Fibroblast of skin of right quadriceps (primary cell): ENCODE data around the gene KDM4B.

ENCODE experiments used
- DNase-seq: peaks from one replicate; pipeline ENCODE4 v3.0.0-alpha.2; 2013

Gene KDM4B

DNA sequence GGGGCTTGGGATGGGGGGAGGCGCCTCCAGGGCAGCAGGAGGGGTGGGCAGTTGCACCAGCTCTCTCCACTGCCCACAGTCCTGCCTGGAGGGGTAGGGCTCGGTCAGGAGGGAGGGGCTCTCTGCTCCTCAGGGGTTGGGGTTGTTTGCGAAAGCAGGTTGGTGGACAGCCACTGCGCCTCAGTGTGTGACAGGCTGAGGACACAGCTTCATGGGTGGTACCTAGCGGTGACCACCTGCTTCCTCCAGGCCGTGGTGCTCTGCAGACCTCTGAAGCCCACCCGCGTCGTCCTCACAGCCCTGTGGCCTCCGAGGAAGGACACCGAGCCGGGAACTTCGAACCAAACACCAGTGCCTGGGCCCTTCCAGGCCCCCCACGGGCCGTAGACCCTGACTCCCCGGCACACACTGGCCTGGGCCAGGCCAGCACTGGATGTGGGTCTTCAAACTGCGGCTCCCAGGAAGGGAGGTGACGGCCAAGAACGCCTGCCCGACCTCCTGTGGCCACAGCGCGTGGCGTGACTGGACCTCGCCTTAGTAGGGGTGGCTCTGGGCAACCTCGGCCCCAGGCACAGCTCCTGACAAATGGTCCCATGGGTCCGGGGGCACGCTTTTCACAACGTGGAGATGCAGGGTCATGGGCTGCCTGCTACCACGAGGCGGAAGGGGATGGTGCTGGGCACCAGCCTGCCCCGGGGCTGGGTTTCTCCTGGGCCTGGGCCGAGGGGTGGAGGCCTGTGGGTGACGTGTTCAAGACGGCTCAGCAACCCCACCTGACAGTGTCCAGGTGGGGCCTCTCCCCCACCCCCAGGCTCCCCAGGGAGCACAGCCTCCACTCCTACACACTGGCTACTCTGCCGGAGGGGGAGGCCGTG, 173.2 kb downstream of the KDM4B start:
- DNase-seq, result no peak

DNA sequence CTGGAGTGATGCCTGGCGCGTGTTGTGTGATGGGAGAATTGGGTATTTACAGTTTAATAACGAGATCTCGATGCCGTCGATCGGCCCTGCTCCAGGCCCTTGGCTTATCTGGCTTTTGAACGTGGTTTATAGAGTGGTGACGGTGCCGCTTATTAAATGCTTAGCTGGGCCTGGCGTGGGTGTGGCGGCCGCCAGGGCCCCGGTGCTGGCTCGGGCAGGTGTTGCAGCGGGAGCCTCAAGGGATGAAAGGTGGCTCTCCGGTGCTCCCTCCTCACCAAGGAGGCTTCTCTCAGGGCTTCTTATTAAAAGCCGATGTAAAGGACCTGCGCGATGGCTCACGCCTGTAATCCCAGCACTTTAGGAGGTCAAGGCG, 173.8 kb downstream of the KDM4B start:
- no peak for DNase-seq

DNA sequence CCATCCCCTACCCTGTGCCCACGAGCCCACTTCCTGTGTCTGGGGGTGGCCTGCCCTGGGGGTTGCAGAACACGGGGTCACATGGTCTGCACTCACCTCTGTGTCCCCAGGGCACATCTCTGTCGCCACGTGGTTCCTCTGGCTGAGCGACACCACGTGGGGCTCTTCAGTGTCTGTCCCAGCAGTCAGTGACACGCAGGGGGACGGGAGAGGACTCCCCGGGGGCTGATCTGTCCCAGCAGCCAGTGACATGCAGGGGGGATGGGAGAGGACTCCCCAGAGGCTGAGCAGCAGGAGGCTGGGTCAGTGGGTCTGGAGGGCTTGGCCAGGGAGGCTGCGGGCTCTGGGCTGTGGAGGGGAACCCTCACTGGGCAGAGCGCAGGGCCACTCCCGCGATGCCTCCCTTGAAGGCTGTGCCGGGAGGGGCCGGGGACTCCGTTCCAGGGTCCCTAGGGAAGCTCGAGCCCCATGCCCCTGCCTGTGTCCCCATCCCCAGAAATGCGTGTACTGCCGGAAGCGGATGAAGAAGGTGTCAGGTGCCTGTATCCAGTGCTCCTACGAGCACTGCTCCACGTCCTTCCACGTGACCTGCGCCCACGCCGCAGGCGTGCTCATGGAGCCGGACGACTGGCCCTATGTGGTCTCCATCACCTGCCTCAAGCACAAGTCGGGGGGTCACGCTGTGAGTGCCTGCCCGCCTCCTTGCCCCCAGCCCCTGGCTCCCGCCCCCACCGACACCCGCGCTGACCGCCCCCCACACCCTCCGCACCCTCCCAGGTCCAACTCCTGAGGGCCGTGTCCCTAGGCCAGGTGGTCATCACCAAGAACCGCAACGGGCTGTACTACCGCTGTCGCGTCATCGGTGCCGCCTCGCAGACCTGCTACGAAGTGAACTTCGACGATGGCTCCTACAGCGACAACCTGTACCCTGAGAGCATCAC, 174.8 kb downstream of the KDM4B start:
- no peak for DNase-seq

DNA sequence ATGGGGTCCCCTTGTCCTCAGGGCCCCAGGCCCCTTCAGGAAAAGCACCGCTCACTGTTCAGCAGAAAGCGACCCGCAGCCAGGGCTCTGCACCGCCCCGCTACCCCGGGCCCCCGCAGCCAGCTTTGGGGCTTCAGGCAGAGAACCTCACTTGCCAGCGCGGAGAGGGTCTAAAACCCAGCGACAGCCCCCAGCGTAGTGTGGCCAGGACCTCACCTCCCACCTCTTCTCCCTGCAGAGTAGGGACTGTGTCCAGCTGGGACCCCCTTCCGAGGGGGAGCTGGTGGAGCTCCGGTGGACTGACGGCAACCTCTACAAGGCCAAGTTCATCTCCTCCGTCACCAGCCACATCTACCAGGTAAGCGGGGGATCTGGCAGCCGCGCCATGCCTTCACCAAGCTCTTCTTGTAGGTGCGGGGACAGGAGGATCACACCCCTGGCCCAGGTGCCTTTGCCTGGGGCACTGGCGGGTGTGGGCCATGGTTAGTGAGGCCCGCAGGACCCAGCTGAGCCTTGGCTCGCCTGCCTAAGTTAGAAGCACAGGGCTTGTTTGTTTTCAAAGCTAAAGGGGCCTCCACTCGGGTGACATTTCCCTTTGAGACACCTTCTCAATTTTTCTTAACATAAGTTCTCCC, 175.7 kb downstream of the KDM4B start:
- no peak for DNase-seq

DNA sequence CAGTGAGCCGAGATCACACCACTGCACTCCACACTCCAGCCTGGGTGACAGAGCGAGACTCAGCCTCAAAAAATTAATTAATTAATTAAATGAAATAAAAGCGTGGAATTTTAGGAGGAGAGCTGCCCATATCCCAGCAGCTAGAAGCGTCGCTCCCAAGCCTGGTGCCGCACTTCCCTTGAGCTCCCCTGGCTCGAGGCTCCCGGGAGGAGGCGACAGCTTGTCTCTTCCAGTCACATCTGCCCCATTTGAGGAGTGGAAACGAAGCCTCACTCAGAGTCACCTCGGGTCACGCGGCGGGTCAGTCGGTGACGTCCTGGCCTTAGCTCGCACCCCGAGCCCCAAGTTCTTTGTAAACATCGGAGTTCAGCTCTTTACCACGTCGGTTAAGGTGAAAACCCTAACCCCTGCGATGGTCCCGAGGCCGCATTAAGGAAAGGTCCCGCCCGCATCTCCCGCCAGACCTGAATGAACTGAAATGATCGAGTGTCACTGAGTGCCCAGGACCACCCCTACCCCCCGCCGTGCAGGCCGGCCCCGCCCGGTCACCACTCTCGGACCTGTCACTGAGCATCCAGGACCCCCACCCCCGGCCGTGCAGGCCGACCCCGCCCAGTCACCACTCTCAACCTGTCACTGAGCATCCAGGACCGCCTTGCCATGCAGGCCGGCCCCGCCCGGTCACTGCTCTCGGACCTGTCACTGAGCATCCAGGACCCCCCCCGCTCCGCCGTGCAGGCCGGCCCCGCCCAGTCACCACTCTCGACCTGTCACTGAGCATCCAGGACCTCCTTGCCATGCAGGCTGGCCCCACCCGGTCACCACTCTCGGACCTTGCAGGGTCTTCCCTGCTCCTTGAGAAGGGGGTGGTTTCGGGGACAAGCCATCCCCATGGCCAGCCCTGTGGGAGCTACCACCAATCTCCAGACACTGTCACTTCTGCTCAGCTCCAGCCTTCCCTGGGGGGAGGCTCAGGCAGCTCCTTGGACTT, 176.9 kb downstream of the KDM4B start:
- no peak for DNase-seq

DNA sequence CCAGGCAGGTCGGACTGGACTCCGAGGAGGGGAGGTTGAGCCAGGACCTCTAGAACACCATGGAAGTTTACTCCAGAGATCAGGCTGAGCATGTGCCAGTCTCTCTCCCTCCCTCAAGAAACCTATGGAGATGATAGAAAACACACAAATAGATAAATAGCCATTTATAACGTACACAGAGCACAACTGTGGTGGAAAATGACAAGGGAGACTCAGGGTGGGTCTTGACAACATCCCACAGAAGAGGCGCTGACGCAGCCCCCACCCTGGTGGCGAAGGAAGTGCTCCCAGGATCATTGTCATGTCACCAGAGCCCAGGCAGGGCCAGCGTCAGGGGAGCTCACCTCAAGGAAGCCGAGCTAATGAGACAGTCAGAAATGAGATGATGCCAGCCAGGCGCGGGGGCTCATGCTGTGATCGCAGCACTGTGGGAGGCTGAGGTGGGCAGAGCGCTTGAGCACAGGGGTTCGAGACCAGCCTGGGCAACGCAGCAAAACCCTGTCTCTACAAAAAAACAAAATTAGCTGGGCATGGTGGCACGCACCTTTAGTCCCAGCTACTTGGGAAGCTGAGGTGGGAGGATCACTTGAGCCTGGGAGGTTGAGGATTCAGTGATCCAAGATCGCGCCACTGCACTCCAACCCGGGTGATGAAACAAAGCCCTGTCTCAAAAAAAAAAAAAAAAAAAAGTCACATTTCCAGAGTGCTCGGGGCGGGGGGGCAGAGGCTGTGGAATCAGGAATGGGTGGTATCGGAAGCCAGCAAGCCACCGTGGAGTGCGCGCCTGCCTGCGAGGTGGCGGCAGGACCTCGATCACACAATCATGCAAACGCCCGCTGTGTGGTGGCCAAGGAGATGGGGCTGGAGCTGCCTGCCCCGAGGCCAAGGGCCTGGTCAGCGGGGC, 178.4 kb downstream of the KDM4B start:
- DNase-seq, result no peak

DNA sequence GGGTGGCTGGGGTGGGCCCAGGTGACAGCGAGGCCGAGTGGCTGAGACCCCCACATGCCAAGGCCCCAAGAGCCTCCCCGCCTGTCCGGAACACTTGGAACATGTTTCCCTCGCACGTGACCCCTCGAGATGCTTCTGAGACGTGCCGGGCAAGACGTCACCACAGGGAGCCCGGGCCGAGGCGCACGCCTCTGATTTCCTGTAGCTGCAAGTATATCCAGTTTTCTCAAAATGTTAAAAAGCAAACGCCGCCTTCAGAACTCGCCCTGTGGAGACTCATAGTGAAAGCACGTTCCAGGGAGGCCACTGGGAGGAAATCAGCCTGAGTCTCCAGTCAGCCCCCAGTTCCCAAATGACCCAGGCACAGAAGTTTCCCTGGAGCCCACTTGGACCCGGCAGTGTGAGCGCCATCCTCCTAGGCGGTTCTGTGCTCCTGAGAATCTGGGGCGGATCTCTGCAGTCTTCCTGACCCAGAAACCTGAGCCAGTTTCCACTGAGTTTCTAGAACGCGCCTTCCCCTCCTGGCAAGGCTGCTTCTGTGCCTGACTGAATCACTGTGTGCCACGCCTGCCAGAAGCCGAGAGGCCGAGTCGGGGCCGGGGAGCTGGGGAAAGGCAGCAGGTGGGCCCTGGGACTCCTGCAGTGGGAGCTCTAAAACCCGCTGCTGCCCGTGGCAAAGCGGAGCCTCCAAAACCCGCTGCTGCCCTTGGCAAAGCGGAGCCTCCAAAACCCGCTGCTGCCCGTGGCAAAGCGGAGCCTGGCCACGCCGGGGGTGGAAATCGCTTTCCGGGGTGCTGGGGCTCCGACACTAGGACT, 179.3 kb downstream of the KDM4B start:
- no peak for DNase-seq

DNA sequence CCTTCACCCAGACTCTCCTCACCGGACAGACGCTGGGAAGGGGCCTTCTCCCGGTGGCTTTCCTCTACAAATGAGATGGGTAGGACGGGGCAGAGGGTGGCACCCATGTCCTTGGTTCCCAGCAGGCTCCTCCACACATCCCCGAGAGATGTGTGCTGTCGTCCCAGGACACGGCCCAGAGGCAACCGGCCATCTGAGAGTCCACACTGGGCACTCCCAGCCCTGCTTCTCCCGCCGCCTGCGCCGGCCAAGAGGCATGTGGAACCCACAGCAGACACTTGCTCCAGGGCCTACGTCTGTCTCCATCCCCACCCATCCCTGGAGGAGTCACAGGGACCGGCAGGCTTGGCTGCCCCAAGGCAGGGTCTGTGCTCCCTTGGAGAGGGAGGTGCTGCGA, 179.9 kb downstream of the KDM4B start:
- no peak for DNase-seq

DNA sequence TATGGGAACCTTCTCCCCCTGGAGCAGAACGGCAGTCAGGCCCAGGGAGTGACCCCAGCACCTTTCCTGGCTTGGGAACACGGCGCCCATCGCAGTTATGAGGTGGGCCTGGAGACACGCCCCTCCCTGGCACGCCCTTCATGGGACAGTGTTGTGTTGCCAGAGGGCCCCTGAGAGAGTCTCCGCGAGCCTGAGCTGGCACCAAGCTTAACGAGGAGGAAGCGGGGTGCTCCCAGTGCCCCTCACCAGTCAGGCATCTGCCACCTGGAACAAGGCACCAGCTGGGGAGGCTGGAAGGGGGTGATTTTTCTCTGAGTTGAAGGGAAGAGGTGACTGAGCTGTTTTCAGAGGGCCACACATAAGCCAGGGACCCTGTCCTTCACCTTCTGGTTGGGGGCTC, 180.6 kb downstream of the KDM4B start:
- no peak for DNase-seq

DNA sequence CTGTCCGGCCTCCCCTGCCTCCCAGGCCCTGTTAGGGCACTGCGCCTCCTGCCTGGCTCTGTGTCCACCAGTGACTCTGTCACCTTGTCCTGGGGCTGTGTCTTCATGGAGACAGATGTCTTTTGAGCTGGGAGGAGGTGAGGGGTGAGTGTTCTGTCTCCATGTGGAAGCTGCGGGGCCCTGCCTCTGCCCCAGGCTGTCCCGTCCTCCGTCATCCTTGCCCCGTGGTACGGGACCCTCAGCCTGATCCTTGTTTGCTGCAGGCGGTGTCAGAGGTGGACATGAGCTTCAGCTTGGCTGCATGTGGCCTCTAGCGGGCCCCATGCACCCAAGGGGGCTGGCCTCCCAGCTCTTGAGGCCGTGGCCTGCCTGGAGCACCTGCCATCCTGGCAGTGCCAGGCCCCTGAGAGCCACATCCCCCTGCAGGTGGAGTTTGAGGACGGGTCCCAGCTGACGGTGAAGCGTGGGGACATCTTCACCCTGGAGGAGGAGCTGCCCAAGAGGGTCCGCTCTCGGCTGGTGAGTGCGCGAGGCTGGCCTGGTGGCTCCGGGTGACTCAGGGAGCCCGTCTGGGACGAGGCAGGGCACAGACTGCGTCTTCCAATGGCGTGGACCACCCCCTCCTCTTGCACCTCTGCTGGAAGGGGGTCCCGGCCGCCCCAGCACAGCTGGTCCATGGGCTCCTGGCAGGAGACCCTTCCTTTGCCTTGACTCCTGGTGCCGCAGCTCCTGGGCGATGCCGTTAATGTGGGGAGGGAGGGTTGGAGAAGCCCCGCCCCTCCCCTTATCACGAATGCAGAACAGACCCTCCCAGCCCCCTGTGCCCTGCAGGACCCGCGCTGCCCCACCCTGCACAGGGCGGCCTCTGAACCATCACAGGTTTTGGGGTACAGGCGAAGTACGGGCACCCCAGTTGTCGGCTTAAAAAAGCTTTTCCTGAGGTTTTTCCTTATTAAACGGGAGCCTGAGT, 181.3 kb downstream of the KDM4B start:
- DNase-seq, result no peak

DNA sequence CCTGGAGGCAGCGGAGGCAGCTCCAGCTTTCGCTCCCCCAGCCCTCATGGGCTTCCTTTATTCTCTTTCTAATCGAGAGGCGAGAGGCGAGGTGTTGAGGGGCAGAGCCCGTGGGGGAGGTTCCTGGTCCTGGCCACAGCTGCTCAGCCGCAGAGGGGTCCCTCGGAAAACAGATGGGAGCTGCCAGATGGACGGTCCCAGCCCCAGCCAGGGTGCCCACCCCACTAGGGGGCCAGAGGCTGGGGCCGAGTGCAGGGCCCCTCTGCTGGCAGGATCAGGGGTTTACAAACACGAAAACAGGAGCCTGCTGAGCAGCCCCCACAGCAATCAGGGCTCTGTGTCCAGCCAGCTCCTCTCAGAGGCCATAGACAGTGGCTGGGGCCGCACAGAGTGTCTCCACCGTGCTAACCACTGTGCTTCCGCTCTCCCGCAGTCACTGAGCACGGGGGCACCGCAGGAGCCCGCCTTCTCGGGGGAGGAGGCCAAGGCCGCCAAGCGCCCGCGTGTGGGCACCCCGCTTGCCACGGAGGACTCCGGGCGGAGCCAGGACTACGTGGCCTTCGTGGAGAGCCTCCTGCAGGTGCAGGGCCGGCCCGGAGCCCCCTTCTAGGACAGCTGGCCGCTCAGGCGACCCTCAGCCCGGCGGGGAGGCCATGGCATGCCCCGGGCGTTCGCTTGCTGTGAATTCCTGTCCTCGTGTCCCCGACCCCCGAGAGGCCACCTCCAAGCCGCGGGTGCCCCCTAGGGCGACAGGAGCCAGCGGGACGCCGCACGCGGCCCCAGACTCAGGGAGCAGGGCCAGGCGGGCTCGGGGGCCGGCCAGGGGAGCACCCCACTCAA, 182.2 kb downstream of the KDM4B start:
- DNase-seq, result no peak

DNA sequence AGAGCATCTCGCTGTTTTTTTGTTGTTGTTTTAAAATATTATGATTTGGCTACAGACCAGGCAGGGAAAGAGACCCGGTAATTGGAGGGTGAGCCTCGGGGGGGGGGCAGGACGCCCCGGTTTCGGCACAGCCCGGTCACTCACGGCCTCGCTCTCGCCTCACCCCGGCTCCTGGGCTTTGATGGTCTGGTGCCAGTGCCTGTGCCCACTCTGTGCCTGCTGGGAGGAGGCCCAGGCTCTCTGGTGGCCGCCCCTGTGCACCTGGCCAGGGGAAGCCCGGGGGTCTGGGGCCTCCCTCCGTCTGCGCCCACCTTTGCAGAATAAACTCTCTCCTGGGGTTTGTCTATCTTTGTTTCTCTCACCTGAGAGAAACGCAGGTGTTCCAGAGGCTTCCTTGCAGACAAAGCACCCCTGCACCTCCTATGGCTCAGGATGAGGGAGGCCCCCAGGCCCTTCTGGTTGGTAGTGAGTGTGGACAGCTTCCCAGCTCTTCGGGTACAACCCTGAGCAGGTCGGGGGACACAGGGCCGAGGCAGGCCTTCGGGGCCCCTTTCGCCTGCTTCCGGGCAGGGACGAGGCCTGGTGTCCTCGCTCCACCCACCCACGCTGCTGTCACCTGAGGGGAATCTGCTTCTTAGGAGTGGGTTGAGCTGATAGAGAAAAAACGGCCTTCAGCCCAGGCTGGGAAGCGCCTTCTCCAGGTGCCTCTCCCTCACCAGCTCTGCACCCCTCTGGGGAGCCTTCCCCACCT, 183.3 kb downstream of the KDM4B start:
- no peak for DNase-seq

DNA sequence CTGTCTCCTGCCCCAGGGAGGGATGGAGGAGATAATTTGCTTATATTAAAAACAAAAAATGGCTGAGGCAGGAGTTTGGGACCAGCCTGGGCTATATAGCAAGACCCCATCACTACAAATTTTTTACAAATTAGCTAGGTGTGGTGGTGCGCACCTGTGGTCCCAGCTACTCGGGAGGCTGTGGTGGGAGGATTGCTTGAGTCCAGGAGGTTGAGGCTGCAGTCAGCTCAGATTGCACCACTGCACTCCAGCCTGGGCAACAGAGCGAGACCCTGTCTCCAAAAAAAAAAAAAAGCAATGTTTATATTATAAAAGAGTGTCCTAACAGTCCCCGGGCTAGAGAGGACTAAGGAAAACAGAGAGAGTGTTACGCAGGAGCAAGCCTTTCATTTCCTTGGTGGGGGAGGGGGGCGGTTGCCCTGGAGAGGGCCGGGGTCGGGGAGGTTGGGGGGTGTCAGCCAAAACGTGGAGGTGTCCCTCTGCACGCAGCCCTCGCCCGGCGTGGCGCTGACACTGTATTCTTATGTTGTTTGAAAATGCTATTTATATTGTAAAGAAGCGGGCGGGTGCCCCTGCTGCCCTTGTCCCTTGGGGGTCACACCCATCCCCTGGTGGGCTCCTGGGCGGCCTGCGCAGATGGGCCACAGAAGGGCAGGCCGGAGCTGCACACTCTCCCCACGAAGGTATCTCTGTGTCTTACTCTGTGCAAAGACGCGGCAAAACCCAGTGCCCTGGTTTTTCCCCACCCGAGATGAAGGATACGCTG, 184.0 kb downstream of the KDM4B start:
- no peak for DNase-seq

DNA sequence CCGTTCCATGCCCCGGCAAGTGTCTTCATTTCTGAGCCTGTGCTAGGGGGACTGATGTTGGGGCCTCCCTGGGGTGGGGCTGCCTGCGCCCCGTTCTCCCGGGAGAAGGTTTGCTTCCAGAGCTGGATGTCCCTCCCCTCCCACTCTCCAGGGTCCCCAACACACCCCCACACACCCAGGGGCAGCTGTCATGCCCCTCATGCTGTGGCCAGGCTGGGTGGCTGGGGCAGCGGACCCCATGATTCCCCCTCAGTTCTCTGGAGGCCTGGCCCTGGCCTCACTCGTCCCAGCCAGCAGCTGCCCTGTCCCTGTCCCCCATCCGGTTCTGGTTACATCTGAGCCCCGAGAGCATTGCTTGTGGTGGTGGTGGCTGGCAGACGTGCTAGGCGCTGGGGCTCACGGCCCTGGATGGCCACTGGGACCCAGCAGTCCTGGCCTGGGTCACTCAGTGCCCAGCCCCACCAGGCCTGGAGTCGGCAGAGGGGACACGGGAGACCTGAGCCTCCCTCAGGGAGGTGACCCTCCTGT, 184.8 kb downstream of the KDM4B start:
- no peak for DNase-seq

DNA sequence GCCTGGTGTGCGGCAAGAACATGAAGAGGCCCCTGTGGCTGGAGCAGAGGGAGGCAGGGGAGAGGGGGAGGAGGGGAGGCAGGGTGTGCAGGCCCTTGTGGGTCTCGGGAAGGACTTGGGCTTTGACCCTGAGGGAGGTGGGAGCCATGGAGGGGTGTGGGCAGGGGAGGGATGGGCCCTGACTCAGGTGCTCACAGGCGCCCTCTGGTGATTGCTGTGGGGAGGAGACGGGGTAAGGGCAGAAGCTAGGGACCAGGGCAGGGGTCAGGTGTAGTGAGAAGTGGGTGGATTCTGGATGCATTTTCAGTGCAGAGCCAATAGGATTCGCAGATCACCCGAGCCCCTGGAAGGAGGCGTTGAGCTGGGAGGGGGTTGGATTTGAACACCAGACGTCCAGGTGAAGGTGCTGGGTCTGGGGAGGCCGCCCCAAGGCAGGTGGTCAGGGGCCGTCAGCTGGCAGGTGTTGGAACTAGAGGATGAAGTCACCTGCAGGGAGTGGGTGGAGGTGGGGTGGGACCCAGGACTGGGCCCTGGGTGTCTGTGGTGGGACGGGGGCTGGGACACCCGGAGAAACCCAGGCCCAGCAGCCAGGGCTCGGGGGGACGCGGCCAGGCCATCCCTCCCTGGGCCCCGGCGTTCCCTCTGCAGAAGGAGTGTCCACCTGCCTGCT, 185.4 kb downstream of the KDM4B start:
- no peak for DNase-seq
